ENCODE data around the gene KIF15.

KIF15 gene

DNA sequence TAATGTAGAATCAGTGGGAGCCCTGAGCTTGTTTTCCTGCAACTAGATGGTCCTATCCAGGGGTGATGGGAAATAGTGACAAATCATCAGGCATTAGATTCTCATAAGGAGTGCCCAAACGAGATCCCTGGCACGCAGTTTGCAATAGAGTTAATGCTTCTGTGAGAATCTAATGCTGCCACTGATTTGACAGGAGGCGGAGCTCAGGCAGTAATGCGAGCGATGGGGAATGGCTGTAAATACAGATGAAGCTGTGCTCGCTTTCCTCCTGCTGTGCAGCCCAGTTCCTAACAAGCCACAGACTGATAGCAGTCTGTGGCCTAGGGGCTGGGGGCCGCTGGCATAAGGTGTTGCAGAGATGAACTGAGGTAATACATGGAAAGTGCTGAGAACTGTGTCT lies 71.8 kb downstream of the KIF15 start:
- peaks cover 3% of the 10 kb centered on the region; the same call in 1 of the 2 replicates for H3K36me3 ChIP-seq (ENCODE audit: insufficient read depth)
- no peaks in the 10 kb centered on the region for H3K27me3 ChIP-seq (ENCODE audit: insufficient read depth, low read depth)
- no peak overlapping the region for H3K27ac ChIP-seq

DNA sequence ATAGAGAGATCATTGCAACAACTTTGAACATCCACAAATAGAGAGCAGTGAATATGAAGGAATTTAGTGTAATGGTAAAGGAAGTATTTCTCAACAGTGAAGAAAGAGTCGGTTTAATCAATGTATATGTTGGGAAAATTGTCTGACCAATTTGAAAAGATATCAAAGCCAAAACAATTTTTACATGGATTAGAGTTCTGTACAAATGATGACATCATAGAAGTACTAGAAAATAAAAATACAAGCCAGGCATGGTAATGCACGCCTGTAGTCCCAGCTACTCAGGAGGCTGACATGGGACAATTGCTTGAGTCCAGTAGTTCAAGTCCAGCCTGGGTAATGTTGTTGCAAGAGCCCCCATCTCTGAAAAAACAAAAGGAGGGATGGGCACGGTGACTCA lies 74.1 kb downstream of the KIF15 start:
- Histone ChIP-seq H3K79me2 (ENCODE audit: insufficient read depth, low read depth) (no peaks in the 10 kb centered on the region), H3K4me2 (no peak overlapping the region), H4K20me1 (ENCODE audit: insufficient read depth) (no peaks in the 10 kb centered on the region), H2AFZ (ENCODE audit: low read depth) (no peak overlapping the region), H3K4me1 (ENCODE audit: low read depth, poor library complexity, severe bottlenecking) (no peaks in the 10 kb centered on the region), H3K27me3 (ENCODE audit: insufficient read depth, low read depth) (no peaks in the 10 kb centered on the region), H3K36me3 (ENCODE audit: insufficient read depth) (no peaks in the 10 kb centered on the region), H3K27ac (no peak overlapping the region), H3K4me3 (IDR thresholded peaks at IDR 0.05; ENCODE audit: insufficient read depth, low read depth, low read length) (no peak overlapping the region), H3K9ac (no peak overlapping the region)
- TF ChIP-seq, protein P1, sequence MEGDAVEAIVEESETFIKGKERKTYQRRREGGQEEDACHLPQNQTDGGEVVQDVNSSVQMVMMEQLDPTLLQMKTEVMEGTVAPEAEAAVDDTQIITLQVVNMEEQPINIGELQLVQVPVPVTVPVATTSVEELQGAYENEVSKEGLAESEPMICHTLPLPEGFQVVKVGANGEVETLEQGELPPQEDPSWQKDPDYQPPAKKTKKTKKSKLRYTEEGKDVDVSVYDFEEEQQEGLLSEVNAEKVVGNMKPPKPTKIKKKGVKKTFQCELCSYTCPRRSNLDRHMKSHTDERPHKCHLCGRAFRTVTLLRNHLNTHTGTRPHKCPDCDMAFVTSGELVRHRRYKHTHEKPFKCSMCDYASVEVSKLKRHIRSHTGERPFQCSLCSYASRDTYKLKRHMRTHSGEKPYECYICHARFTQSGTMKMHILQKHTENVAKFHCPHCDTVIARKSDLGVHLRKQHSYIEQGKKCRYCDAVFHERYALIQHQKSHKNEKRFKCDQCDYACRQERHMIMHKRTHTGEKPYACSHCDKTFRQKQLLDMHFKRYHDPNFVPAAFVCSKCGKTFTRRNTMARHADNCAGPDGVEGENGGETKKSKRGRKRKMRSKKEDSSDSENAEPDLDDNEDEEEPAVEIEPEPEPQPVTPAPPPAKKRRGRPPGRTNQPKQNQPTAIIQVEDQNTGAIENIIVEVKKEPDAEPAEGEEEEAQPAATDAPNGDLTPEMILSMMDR (conservative IDR thresholded peaks at IDR 0.05; ENCODE audit: low read depth, low read length), result no peak

More for the DNA sequence above, 71.8 kb downstream of the KIF15 start:
- Histone ChIP-seq H3K4me1 (ENCODE audit: low read depth, poor library complexity, severe bottlenecking) (no peaks in the 10 kb centered on the region), H3K79me2 (ENCODE audit: insufficient read depth, low read depth) (no peaks in the 10 kb centered on the region), H4K20me1 (ENCODE audit: insufficient read depth) (no peaks in the 10 kb centered on the region), H3K4me2 (no peak overlapping the region), H3K4me3 (IDR thresholded peaks at IDR 0.05; ENCODE audit: insufficient read depth, low read depth, low read length) (no peak overlapping the region), H3K9ac (no peak overlapping the region), H2AFZ (ENCODE audit: low read depth) (no peak overlapping the region)
- TF ChIP-seq, protein P1 (conservative IDR thresholded peaks at IDR 0.05; ENCODE audit: low read depth, low read length), result no peak

DNA sequence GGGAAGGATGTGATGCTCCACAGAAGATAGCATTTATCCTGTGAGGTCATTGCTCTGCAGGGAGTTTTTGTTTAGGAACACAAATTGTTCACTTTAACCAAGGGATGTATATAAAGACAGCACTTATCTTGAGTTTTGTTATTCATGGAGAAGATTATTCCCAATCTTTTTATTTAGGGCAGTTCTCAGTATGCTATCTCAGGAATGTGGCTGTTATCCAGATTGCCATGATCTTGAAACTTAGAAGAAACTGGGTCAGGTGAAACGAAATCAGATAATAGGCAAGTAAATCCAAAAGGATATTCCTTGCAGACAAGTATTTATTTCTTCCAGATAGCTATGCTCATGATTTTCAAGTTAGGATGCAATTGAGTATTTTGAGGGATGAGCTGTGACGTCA lies 80.8 kb downstream of the KIF15 start:
- Histone ChIP-seq H3K36me3 (ENCODE audit: insufficient read depth) (peaks cover 3% of the 10 kb centered on the region; the same call in 1 of the 2 replicates), H3K4me2 (no peak overlapping the region), H3K4me1 (ENCODE audit: low read depth, poor library complexity, severe bottlenecking) (no peaks in the 10 kb centered on the region), H3K9ac (no peak overlapping the region), H3K27me3 (ENCODE audit: insufficient read depth, low read depth) (no peaks in the 10 kb centered on the region), H3K27ac (no peak overlapping the region), H3K79me2 (ENCODE audit: insufficient read depth, low read depth) (no peaks in the 10 kb centered on the region), H2AFZ (ENCODE audit: low read depth) (no peak overlapping the region), H3K4me3 (IDR thresholded peaks at IDR 0.05; ENCODE audit: insufficient read depth, low read depth, low read length) (no peak overlapping the region), H4K20me1 (ENCODE audit: insufficient read depth) (no peaks in the 10 kb centered on the region)
- TF ChIP-seq, protein P1 (conservative IDR thresholded peaks at IDR 0.05; ENCODE audit: low read depth, low read length), result no peak

DNA sequence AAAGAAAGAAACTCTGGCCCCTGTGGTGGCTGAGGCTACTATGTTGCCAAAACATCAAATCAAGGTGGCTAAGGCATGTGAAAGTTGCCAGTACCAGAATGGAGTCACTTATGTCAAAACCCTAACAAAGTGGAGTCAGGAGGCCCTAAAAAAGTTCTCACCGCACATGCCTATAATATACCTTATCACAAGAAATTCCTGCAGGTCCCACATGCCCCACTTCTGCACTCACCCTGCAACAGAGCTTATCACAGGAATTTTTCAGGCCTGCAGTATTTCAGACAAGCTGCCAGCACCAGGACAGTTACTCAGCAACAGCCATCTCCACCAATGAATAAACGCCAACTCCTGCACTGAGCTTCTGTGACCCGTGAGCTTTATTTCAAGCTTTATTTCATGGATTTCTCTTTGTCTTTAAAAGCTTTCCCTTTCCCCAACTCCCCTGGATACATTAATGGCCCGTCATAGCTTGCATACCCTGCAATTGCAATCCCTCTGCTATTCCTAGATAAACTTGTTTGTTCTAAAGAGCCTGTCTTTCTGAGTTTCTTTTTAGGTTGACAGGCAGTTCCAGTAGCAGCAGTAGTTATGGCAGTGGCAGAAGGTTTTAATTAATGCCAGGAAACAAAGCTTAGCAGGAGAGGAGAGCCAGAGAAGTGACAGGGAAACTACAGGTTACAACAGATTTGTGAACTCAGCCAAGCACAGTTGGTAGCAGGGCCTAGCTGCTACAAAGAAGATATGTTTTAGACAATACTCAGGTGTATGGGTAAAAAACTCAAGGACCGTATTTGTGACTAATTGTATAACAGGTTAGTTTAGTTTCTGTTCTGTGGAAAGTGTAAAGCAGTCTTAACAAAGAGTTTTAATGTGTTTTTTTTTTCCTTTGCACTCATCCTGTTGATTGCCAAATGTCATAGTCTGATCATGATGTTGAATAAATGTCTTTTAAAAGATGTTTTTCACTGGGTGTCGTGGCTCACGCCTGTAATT lies 84.2 kb downstream of the KIF15 start:
- no peak overlapping the region for H3K9ac ChIP-seq
- no peak overlapping the region for H3K4me3 ChIP-seq (IDR thresholded peaks at IDR 0.05; ENCODE audit: insufficient read depth, low read depth, low read length)
- no peaks in the 10 kb centered on the region for H4K20me1 ChIP-seq (ENCODE audit: insufficient read depth)
- no peaks in the 10 kb centered on the region for H3K27me3 ChIP-seq (ENCODE audit: insufficient read depth, low read depth)
- no peak overlapping the region for H2AFZ ChIP-seq (ENCODE audit: low read depth)
- H3K27ac ChIP-seq, result no peak overlapping the region
- H3K4me2 ChIP-seq, result no peak overlapping the region
- TF ChIP-seq, protein P1 (conservative IDR thresholded peaks at IDR 0.05; ENCODE audit: low read depth, low read length), result no peak
- no peaks in the 10 kb centered on the region for H3K4me1 ChIP-seq (ENCODE audit: low read depth, poor library complexity, severe bottlenecking)
- H3K79me2 ChIP-seq (ENCODE audit: insufficient read depth, low read depth), result no peaks in the 10 kb centered on the region
- H3K36me3 ChIP-seq (ENCODE audit: insufficient read depth), result peaks cover 3% of the 10 kb centered on the region; the same call in 1 of the 2 replicates
